Keratinocyte (primary cell): ENCODE results near the gene GRAMD2A. TPM values are rescaled to one million over a fixed set of nuclear protein-coding genes. Genes with fewer than 3 reads are reported as not detected.

Experiments
- DNase-seq: peaks from one replicate; pipeline ENCODE4 v3.0.0-alpha.2; 2011; ENCODE audit warnings: low read depth, missing footprints, low spot score
- FAIRE-seq: peaks from 2 replicates; lab custom pipeline; 2011; peaks lifted over from hg19 to GRCh38; lab: Jason Lieb, UNC
- H2AFZ ChIP-seq: 2 replicates; pipeline ENCODE4 v1.6.0; 2012; ENCODE audit warnings: low read length, control low read depth, inconsistent platforms; ENCODE audit not compliant: control insufficient read depth
- H3K27ac ChIP-seq: 2 replicates; pipeline ENCODE4 v1.5.1; 2011; ENCODE audit warnings: low read length; ENCODE audit not compliant: control insufficient read depth, insufficient read depth
- H3K27me3 ChIP-seq: 3 replicates; pipeline ENCODE4 v1.6.0; 2011; ENCODE audit warnings: low read length; ENCODE audit not compliant: control insufficient read depth, insufficient read depth; ENCODE audit errors: extremely low read depth
- H3K36me3 ChIP-seq, 2 experiments: 2 replicates in 1 of 2; 3 replicates in 1 of 2; pipeline ENCODE4 v1.5.1; 2011; ENCODE audit warnings: low read length in 2 of 2, mild to moderate bottlenecking in 1 of 2; ENCODE audit not compliant: control insufficient read depth in 2 of 2, insufficient read depth in 2 of 2; ENCODE audit errors: extremely low read depth in 1 of 2
- H3K4me1 ChIP-seq: 3 replicates; pipeline ENCODE4 v1.5.1; 2011; ENCODE audit warnings: low read length; ENCODE audit not compliant: control insufficient read depth, insufficient read depth; ENCODE audit errors: extremely low read depth
- H3K4me2 ChIP-seq: 3 replicates; pipeline ENCODE4 v1.6.0; 2011; ENCODE audit warnings: low read depth, low read length; ENCODE audit not compliant: control insufficient read depth, insufficient read depth; ENCODE audit errors: extremely low read depth
- H3K4me3 ChIP-seq, 3 experiments: fragments of 200-600 bp in 1 of 3; sonication (generic) in 1 of 3; 2 replicates in 2 of 3; 3 replicates in 1 of 3; pipeline ENCODE4 v1.5.1; 2011 to 2016; ENCODE audit warnings: low read length in 3 of 3, mild to moderate bottlenecking in 3 of 3, control low read depth in 2 of 3, inconsistent platforms in 1 of 3, low read depth in 1 of 3, mixed read lengths in 1 of 3, mixed run types in 1 of 3, moderate library complexity in 1 of 3; ENCODE audit not compliant: control insufficient read depth in 2 of 3, insufficient read depth in 2 of 3; ENCODE audit errors: extremely low read depth in 1 of 3
- H3K79me2 ChIP-seq: 2 replicates; pipeline ENCODE4 v1.6.0; 2012; ENCODE audit warnings: low read length; ENCODE audit not compliant: control insufficient read depth, insufficient read depth
- H3K9ac ChIP-seq: 3 replicates; pipeline ENCODE4 v1.6.0; 2011; ENCODE audit warnings: low read length; ENCODE audit not compliant: control insufficient read depth, insufficient read depth; ENCODE audit errors: extremely low read depth
- H3K9me1 ChIP-seq: 3 replicates; pipeline ENCODE4 v1.6.0; 2011; ENCODE audit warnings: low read length; ENCODE audit not compliant: control insufficient read depth, insufficient read depth; ENCODE audit errors: extremely low read depth
- H3K9me3 ChIP-seq: 2 replicates; pipeline ENCODE4 v1.5.1; 2012; ENCODE audit warnings: low read depth, low read length; ENCODE audit not compliant: control insufficient read depth
- H4K20me1 ChIP-seq: 3 replicates; pipeline ENCODE4 v1.6.0; 2011; ENCODE audit warnings: low read length; ENCODE audit not compliant: control insufficient read depth, insufficient read depth; ENCODE audit errors: extremely low read depth
- CTCF ChIP-seq, 3 experiments: IDR thresholded peaks in 1 of 3; conservative IDR thresholded peaks in 1 of 3; optimal IDR thresholded peaks in 1 of 3; 2 replicates in 2 of 3; 3 replicates in 1 of 3; pipeline versions ENCODE3 to v1.5.1; 2011; ENCODE audit warnings: low read length in 3 of 3, mild to moderate bottlenecking in 3 of 3, moderate library complexity in 2 of 3, control low read depth in 1 of 3, inconsistent platforms in 1 of 3; ENCODE audit not compliant: insufficient read depth in 2 of 3; ENCODE audit errors: extremely low read depth in 1 of 3
- EZH2 ChIP-seq: IDR thresholded peaks from one replicate; pipeline ENCODE4 v1.6.1; 2012; ENCODE audit warnings: inconsistent platforms, mild to moderate bottlenecking, low read length, moderate library complexity
- dilution Hi-C: fragments of 300-500 bp; cut with MboI; formaldehyde crosslinking; loops from one replicate; pipeline ENCODE4 v1.7.0; 2020; ENCODE audit warnings: low sequenced_read_pairs; ENCODE audit not compliant: extremely low pct_ligation_motif_present
- polyA plus RNA-seq, 5 experiments: library from polyadenylated mRNA; depleted of rRNA in 3 of 5; stranded (reverse) in 3 of 5; stranded (forward) in 1 of 5; unstranded in 1 of 5; fragments of >200 nt; gene quantifications; 1 replicate in 1 of 5; 2 replicates in 3 of 5; 3 replicates in 1 of 5; pipeline versions ENCODE4 v1.2.1 to v1.2.3, GENCODE V29; 2011 to 2012; ENCODE audit warnings: missing spikeins in 2 of 5, low read depth in 1 of 5, low replicate concordance in 1 of 5

The GRAMD2A gene
- polyA plus RNA-seq, 1 donor (not counting 4 experiments of a cell fraction or from before 2014, with no cell fraction given), result 5.7 TPM

- FAIRE-seq (peak; percentile 81), DNase-seq (peak; percentile 80)
- Histone ChIP-seq H3K9me1 (peaks cover 4% of the 10 kb centered on the region), H3K27ac (peak overlapping the region; percentile 3), H3K9me3 (no peaks in the 10 kb centered on the region), H3K79me2 (peaks cover 7% of the 10 kb centered on the region), H4K20me1 (peaks cover 38% of the 10 kb centered on the region), H2AFZ (no peak overlapping the region), H3K4me2 (peak overlapping the region; percentile 2), H3K9ac (no peak overlapping the region), H3K4me3 (no peak overlapping the region), H3K36me3 (peaks cover 40 to 58% of the 10 kb centered on the region in 2 experiments), H3K4me1 (peaks cover 84% of the 10 kb centered on the region), H3K27me3 (no peaks in the 10 kb centered on the region)
- dilution Hi-C loops, result no loop called here
- TF ChIP-seq EZH2 (no peak), CTCF (optimal IDR thresholded peaks at IDR 0.05 in 1 of 3, IDR thresholded peaks at IDR 0.05 in 1 of 3, conservative IDR thresholded peaks at IDR 0.05 in 1 of 3; ENCODE audit: extremely low read depth in 1 of 3, insufficient read depth in 2 of 3, low read length in 3 of 3) (peak; percentile 95 to 97 (median 97))
Measured at GRCh38 chr15:72199721-72200212, 2.2 kb upstream of the GRAMD2A start.

- DNase-seq, result no peak
- H2AFZ ChIP-seq, result no peak overlapping the region
- H3K79me2 ChIP-seq, result peaks cover 7% of the 10 kb centered on the region
- H3K4me3 ChIP-seq, result no peak overlapping the region
- TF ChIP-seq EZH2, result no peak
- TF ChIP-seq CTCF (optimal IDR thresholded peaks at IDR 0.05 in 1 of 3, IDR thresholded peaks at IDR 0.05 in 1 of 3, conservative IDR thresholded peaks at IDR 0.05 in 1 of 3; ENCODE audit: extremely low read depth in 1 of 3, insufficient read depth in 2 of 3, low read length in 3 of 3), result no peak
- dilution Hi-C loops, result no loop called here
- H3K4me1 ChIP-seq, result peaks cover 78% of the 10 kb centered on the region
- no peak overlapping the region for H3K4me2 ChIP-seq
- H3K36me3 ChIP-seq, result peaks cover 38 to 52% of the 10 kb centered on the region in 2 experiments
- no peaks in the 10 kb centered on the region for H3K9me3 ChIP-seq
- no peaks in the 10 kb centered on the region for H3K27me3 ChIP-seq
- peaks cover 3% of the 10 kb centered on the region for H3K9me1 ChIP-seq
- no peak for FAIRE-seq
- peaks cover 35% of the 10 kb centered on the region for H4K20me1 ChIP-seq
- H3K27ac ChIP-seq, result no peak overlapping the region
- no peak overlapping the region for H3K9ac ChIP-seq
Measured at GRCh38 chr15:72199205-72199515, 1.6 kb upstream of the GRAMD2A start.
